Spleen (tissue), 7 donors: Measurements from ENCODE around the gene FAM216A.
"Not testable (repeated sequence)": the region's sequence is repeated elsewhere in the genome, so short reads cannot be mapped to it uniquely, and the experiment has no call there.

Source experiments
- CTCF ChIP-seq, 11 experiments: fragments of 200-600 bp in 7 of 11; fragments of 450-650 bp in 4 of 11; sonication (generic) in 4 of 11; IDR thresholded peaks in 8 of 11; conservative IDR thresholded peaks in 3 of 11; 1 replicate in 7 of 11; 2 replicates in 4 of 11; pipeline versions ENCODE4 v1.4.0 to v1.8.0; 2016 to 2021; ENCODE audit warnings: antibody characterized with exemption in 11 of 11, inconsistent platforms in 4 of 11, mild to moderate bottlenecking in 1 of 11
- POLR2A ChIP-seq, 3 donors: fragments of 450-650 bp; IDR thresholded peaks; one replicate each; pipeline ENCODE4 v1.5.1; 2017; ENCODE audit warnings: antibody characterized with exemption in 3 of 3, mild to moderate bottlenecking in 1 of 3
- donor health status: DM: no; HTN: no; CAD: no; lungs with moderate emphysema.
- donor health status: DM: no; HTN: no; CAD: no.
- donor health status: DM: no; HTN: no; CAD: no.

GRCh38 chr12:110461189-110461588 is 7.5 kb upstream of the FAM216A start:
- TF ChIP-seq CTCF (IDR thresholded peaks at IDR 0.05 in 8 of 11, conservative IDR thresholded peaks at IDR 0.05 in 3 of 11); POLR2A (IDR thresholded peaks at IDR 0.05): not testable (repeated sequence)
